HL-60 (cell line): ENCODE data around the gene SF3A2.

Source experiments
- CTCF ChIP-seq: IDR thresholded peaks from one replicate; pipeline ENCODE4 v1.5.1; 2011; ENCODE audit warnings: low read length, control low read depth, inconsistent platforms; ENCODE audit not compliant: insufficient read depth
- POLR2AphosphoS5 ChIP-seq: IDR thresholded peaks from 2 replicates; pipeline ENCODE4 v1.6.1; 2012; ENCODE audit warnings: low read depth

- no peak for TF ChIP-seq POLR2AphosphoS5
- no peak for TF ChIP-seq CTCF
Measured at GRCh38 chr19:2219726-2220125, 16.9 kb upstream of the SF3A2 start.
